Aorta (tissue), 5 donors: Measurements from ENCODE around the gene EGR2. TPM values are rescaled to one million over a fixed set of nuclear protein-coding genes. Genes with fewer than 3 reads are reported as not detected.

Experiments
- ATAC-seq: fragments of 200-7000 bp; cut with Tn5 transposase; one replicate; pipeline ENCODE4 v1.9.1; 2022; ENCODE audit warnings: moderate library complexity; ENCODE audit not compliant: low FRiP score
- DNase-seq, 2 donors: peaks; one replicate each; pipeline ENCODE4 v3.0.0-alpha.2; 2020
- H3K27ac ChIP-seq, 2 donors: one replicate each; pipeline ENCODE4 v1.5.1; 2013; ENCODE audit warnings: low read length in 2 of 2, mild to moderate bottlenecking in 2 of 2, moderate library complexity in 2 of 2, control low read depth in 1 of 2, inconsistent platforms in 1 of 2, low read depth in 1 of 2
- H3K27me3 ChIP-seq, 2 donors: one replicate each; pipeline ENCODE4 v1.6.1; 2013; ENCODE audit warnings: control low read depth in 1 of 2, low read length in 1 of 2, mild to moderate bottlenecking in 1 of 2, moderate library complexity in 1 of 2; ENCODE audit not compliant: insufficient read depth in 2 of 2, control insufficient read depth in 1 of 2
- H3K36me3 ChIP-seq, 2 donors: one replicate each; pipeline ENCODE4 v1.6.1; 2013; ENCODE audit warnings: control low read depth in 1 of 2, low read length in 1 of 2, mild to moderate bottlenecking in 1 of 2; ENCODE audit not compliant: insufficient read depth in 2 of 2, control insufficient read depth in 1 of 2
- H3K4me1 ChIP-seq, 2 donors: one replicate each; pipeline ENCODE4 v1.6.1; 2013; ENCODE audit warnings: low read length in 2 of 2, control low read depth in 1 of 2, mild to moderate bottlenecking in 1 of 2, moderate library complexity in 1 of 2; ENCODE audit not compliant: insufficient read depth in 2 of 2, control insufficient read depth in 1 of 2
- H3K4me3 ChIP-seq, 2 donors: one replicate each; pipeline ENCODE4 v1.5.1; 2013; ENCODE audit warnings: low read length in 2 of 2, control low read depth in 1 of 2, mild to moderate bottlenecking in 1 of 2
- H3K9me3 ChIP-seq: one replicate; pipeline ENCODE4 v1.6.1; 2013; ENCODE audit warnings: mild to moderate bottlenecking, low read length; ENCODE audit not compliant: control insufficient read depth
- WGBS, 2 donors: extraction: QIAGEN DNeasy Blood & Tissue Kit; methylation state at CpG; one replicate each; pipeline ENCODE4 v1.1.7; 2013; 5-methylcytosine and 5-hydroxymethylcytosine counted together
- intact Hi-C, 2 donors: fragments of 100-400 bp; cut with DNase I; formaldehyde crosslinking; loops; one replicate each; pipeline versions ENCODE4 v1.14.2 to v1.15.0; 2022
- polyA plus RNA-seq, 2 donors: library from polyadenylated mRNA; stranded (reverse); fragments of 200-250 nt; gene quantifications; one replicate each; pipeline ENCODE4 v1.2.3, GENCODE V29; 2013
- total RNA-seq, 2 donors: library from RNA; stranded (reverse); fragmentation: NEBNext Ultra II Directional; extraction: Animal tissue kit (Norgen Biotek cat#: 25700); gene quantifications; one replicate each; pipeline ENCODE4 v1.2.1, GENCODE V29; 2021
- donor health status: healthy with polysubstance abuse.
- donor health status: Bipolar disorder and iron deficiency.
- donor health status: DM: no; HTN: no; CAD: no.
- donor health status: DM: no; HTN: no; CAD: no.
- donor health status: DM: yes; HTN: yes; CAD: no.

The EGR2 gene
- total and polyA plus RNA-seq, 4 donors, result 1.1 to 23.0 (median 6.3) TPM

DNA sequence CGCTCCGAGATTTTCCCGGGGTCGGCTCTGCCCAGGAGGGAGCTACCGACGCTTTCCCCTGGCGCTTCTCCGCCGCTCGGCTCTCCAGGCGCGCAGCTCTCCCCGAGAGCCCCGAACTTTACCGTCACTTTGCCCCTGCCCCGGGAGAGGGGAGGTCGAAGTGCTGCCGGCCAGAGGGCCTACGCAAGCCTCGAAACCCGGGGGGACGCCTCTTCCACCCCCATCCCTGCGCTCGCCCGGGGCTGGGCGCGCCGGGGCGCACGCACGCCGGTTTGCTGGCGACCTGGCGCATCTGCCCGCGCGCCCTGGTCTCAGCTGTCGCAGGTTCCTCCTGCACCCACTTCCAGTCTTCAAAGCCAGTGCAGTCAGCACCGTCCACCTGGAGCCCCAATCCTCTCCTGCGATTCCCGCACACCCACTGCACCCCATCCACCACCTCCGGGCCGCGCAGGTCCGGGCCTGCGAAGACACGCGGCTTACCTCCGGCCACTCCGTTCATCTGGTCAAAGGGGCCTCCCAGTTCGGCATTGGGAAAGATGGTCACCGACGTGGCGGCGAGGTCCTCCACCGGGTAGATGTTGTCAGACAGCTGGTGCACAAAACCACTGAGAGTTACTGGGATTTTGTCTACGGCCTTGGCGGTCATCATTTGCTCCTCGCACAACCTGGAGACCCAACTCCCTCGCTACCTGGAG is 638 bp downstream of the EGR2 start:
- intact Hi-C loops, result loop anchor here (5.0 to 10.0 kb wide), 6 partner anchors 319 to 909 kb away; partner anchors contain the start of gene NRBF2 (in 1 of the 2)
- DNase-seq (peak in 1 of 2 donors; percentile 79), ATAC-seq (no peak)
- Histone ChIP-seq H3K36me3 (no peaks in the 10 kb centered on the region), H3K27ac (no peak overlapping the region), H3K27me3 (no peaks in the 10 kb centered on the region), H3K9me3 (no peaks in the 10 kb centered on the region), H3K4me1 (no peaks in the 10 kb centered on the region), H3K4me3 (peak overlapping the region; percentile 4 to 51)
- 1% methylated on average over 57 to 60 of the region's 60 CpGs for WGBS, 2 donors

DNA sequence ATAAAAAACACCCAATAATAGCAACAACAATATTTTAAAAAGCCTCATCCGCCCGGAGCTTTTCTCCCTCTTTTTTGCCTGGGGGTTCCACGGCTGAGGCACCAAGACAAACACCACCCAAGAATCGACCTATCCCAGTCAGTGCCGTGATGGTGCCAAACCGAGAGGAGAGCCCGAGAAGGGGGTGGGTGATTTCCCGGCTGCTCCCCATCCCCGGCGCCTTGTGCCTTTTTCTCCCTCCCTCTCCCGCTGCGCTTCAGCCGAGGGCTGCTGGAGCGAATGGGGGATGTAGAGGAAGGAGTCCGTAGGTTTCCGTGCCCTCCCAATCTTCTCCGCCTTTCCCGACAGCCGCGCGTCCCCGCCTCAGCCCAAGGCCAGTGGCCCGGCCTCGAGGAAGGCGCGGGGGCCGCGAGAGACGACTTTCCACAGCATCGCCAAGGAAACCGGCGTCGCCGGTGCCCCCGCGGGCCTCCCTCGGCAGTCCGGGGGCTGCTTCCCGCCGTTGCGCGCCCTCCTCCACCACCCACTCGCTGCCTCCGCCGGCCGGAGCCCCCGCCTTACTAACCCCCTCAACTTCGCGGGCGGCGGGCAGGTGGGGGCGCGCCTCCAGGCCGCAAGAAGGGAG is 1.3 kb downstream of the EGR2 start:
- ATAC-seq (no peak), DNase-seq (peak in 1 of 2 donors; percentile 77)
- Histone ChIP-seq H3K27me3 (no peaks in the 10 kb centered on the region), H3K4me3 (peak overlapping the region in 1 of 2 donors; percentile 17), H3K4me1 (no peaks in the 10 kb centered on the region), H3K27ac (no peak overlapping the region), H3K9me3 (no peaks in the 10 kb centered on the region), H3K36me3 (no peaks in the 10 kb centered on the region)
- 2% methylated on average over 45 to 54 of the region's 54 CpGs for WGBS, 2 donors
- intact Hi-C loops, result loop anchor here (5.0 to 10.0 kb wide), 6 partner anchors 320 to 910 kb away; partner anchors contain the start of gene NRBF2 (in 1 of the 2)

DNA sequence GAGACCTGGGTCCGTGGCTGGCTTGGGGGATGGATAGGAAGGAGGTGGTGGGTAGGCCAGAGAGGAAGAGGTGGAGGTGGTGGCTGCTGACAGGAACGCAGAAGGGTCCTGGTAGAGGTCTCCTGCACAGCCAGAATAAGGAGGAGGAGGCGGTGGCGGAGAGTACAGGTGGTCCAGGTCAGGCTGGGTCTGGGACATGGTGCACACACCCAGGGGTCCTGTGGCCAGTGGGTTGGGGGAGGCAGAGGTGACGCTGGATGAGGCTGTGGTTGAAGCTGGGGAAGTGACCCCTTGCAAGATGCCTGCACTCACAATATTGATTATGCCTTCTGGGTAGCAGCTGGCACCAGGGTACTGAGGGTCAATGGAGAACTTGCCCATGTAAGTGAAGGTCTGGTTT is 2.2 kb downstream of the EGR2 start:
- no peaks in the 10 kb centered on the region for H3K36me3 ChIP-seq
- WGBS, 2 donors, result 97 to 100% methylated on average over 5 of the region's 5 CpGs
- no peak overlapping the region for H3K27ac ChIP-seq
- H3K9me3 ChIP-seq, result no peaks in the 10 kb centered on the region
- H3K4me3 ChIP-seq, result no peak overlapping the region
- H3K27me3 ChIP-seq, result no peaks in the 10 kb centered on the region
- H3K4me1 ChIP-seq, result no peaks in the 10 kb centered on the region
- intact Hi-C loops, result loop anchor here (10.0 kb wide), 4 partner anchors 321 to 911 kb away; partner anchors contain the start of gene NRBF2 (in 1 of the 2)
- DNase-seq, result no peak
- no peak for ATAC-seq

DNA sequence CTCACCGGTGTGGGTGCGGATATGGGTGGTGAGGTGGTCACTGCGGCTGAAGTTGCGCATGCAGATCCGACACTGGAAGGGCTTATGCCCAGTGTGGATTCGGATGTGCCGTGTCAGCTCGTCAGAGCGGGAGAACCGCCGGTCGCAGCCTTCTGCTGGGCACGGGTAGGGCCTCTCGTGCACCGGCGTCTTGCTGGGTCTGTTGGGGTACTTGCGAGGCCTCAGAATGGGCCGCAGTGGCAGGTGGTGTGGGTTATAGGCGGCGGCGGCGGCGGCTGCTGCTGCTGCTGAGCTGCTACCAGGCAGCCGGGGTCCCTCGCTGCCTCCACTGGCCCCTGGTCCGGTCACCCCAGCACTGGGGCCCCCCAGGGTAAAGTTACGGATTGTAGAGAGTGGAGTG is 2.7 kb downstream of the EGR2 start:
- Histone ChIP-seq H3K27ac (no peak overlapping the region), H3K36me3 (no peaks in the 10 kb centered on the region), H3K4me3 (no peak overlapping the region), H3K4me1 (no peaks in the 10 kb centered on the region), H3K27me3 (no peaks in the 10 kb centered on the region), H3K9me3 (no peaks in the 10 kb centered on the region)
- ATAC-seq (no peak), DNase-seq (no peak)
- intact Hi-C loops, result loop anchor here (10.0 kb wide), 4 partner anchors 321 to 911 kb away; partner anchors contain the start of gene NRBF2 (in 1 of the 2)
- WGBS, 2 donors, result 95 to 96% methylated on average over 27 of the region's 27 CpGs

DNA sequence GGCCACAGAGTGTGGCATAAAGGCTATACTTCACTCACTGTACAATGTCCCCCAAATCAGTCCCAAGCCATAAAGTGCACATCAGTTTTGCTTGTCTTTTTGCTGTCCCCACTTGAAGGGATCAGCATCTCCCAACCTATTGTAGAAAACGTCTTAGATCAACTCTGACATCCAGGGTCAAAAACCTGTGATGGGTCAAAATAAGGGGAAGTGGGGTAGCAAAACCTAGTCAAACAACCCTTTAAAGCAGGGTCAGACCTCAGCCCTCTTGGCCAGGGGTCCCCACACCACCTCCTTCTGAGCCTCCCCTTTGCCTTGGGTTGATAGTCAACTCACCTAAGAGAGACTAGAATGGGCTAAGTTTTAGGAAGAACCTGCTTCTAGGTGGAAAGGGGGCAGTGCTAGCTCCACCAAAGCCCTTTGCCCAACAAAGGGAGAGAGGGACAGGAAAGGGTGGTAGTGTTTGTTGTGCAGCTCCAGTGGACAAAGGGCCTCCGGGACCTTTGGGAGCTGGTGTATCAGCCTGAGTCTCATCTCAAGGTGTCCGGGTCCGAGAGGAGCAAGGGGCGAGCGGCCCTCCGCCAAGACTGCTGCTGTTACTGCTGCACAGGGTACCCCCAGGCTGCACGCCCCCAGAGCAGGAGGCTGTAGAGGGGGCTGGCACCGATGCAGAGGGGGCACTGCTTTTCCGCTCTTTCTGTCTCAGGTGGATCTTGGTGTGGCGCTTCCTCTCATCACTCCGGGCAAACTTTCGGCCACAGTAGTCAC is 3.3 kb downstream of the EGR2 start:
- Histone ChIP-seq H3K4me3 (no peak overlapping the region), H3K4me1 (no peaks in the 10 kb centered on the region), H3K27me3 (no peaks in the 10 kb centered on the region), H3K36me3 (no peaks in the 10 kb centered on the region), H3K9me3 (no peaks in the 10 kb centered on the region), H3K27ac (no peak overlapping the region)
- intact Hi-C loops, result loop anchor here (10.0 kb wide), 4 partner anchors 322 to 912 kb away; partner anchors contain the start of gene NRBF2 (in 1 of the 2)
- WGBS, 2 donors, result 93 to 96% methylated on average over 13 of the region's 13 CpGs
- DNase-seq (no peak), ATAC-seq (no peak)

DNA sequence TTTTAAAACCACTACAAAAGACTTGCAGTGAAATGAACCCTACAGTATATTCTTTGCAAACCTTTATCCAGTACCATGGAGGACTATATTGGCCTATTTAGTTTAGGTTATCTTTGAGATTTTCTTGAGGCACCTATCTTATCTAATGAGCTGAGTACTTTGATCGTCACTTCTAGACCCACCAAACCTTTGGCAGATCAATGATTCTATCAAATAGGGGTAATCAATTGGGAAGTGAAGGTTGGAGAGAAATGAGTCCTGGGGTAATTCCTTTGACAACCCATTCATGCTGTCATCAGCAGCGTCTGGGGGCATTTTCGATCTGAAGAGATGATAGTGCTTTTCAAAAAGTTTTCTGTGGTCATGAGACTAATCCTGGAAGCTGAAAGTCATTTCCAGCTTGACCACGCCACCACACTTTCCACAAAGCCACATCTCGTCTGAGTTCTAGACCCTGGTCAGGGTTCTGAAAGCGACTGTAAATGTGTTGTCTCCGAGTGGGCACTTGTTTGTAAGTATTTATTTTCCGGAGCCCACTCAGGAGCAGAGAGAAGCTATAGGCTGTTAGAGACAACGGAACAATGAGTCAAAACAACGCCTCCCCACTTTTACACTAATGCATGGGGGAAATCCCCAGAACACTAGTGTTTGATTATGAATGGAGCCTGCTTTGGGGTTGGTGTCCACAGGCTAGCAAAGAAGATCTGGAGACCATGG is 4.8 kb downstream of the EGR2 start:
- Histone ChIP-seq H3K4me1 (peaks cover 0 to 2% of the 10 kb centered on the region in 2 donors), H3K9me3 (no peaks in the 10 kb centered on the region), H3K27me3 (no peaks in the 10 kb centered on the region), H3K36me3 (no peaks in the 10 kb centered on the region), H3K27ac (no peak overlapping the region), H3K4me3 (no peak overlapping the region)
- no peak for DNase-seq
- ATAC-seq, result no peak
- WGBS, 2 donors, result 94 to 95% methylated on average over 10 of the region's 10 CpGs
- intact Hi-C loops, result loop anchor here (10.0 kb wide), 4 partner anchors 323 to 913 kb away; partner anchors contain the start of gene NRBF2 (in 1 of the 2)

DNA sequence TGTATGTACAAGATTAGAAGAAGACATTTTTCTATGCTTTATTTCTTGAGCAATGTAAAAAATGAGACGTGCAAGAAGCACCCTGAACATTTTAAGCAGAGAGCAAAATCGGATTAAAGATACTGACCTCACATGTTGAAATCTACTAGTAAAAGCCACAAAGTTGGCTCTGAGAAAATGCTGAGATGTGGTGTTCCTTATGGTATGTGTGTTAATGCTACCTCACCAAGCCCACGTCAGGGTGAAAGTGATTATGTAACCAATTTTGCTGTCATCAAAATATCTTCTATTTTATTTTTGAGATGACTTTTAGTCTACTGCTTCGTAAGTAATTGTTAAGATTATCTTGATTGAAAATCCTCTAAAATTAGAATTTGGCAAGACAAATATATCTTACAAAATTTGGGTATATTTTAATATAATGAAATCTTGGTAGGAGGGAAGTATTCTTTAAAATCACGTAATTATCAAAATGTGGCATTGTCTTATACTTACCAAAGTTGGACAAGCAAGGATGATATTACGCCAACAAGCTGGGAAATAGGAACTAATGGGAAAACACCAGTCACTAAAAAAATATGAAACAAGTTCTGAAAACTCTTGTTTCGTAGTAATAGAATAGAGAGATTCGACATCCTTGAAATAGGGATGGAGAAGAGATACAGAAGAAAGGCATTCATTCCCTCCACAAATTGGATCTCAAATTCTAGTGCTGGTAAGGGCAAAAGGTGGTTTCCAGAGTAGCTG is 5.8 kb downstream of the EGR2 start:
- no peaks in the 10 kb centered on the region for H3K27me3 ChIP-seq
- peaks cover 0 to 4% of the 10 kb centered on the region in 2 donors for H3K4me1 ChIP-seq
- DNase-seq (no peak), ATAC-seq (no peak)
- H3K27ac ChIP-seq, result no peak overlapping the region
- no peaks in the 10 kb centered on the region for H3K36me3 ChIP-seq
- no peak overlapping the region for H3K4me3 ChIP-seq
- intact Hi-C loops, result loop anchor here (10.0 kb wide), 4 partner anchors 324 to 914 kb away; partner anchors contain the start of gene NRBF2 (in 1 of the 2)
- 93 to 97% methylated on average over 8 of the region's 8 CpGs for WGBS, 2 donors
- H3K9me3 ChIP-seq, result no peaks in the 10 kb centered on the region
